ENCODE results near the gene OPN4.
A peak's percentile ranks its signal among the peaks of the same experiment; 100 is the strongest.

Gene OPN4

GRCh38 chr10:86635402-86635801, 18.9 kb upstream of the OPN4 start:
- Histone ChIP-seq H2AFZ (ENCODE audit: low read depth, low read length) (no peak overlapping the region), H3K4me1 (ENCODE audit: control insufficient read depth, insufficient read depth, low read depth, low read length) (peaks cover 14% of the 10 kb centered on the region), H3K36me3 (ENCODE audit: control insufficient read depth in 1 of 2, insufficient read depth in 2 of 2, low read depth in 1 of 2, low read length in 2 of 2) (no peaks in the 10 kb centered on the region), H3K9ac (ENCODE audit: low read length) (peak overlapping the region; percentile 7), H2BK15ac (ENCODE audit: low read depth, poor library complexity, severe bottlenecking) (no peak overlapping the region), H2BK5ac (ENCODE audit: low read depth, low read length, poor library complexity, severe bottlenecking) (no peak overlapping the region), H3K4me2 (ENCODE audit: low read length, poor library complexity, severe bottlenecking) (no peak overlapping the region), H3K4me3 (ENCODE audit: insufficient read depth in 1 of 2, low read depth in 1 of 2, low read length in 2 of 2) (no peak overlapping the region), H3K9me3 (ENCODE audit: control insufficient read depth, low read length) (no peaks in the 10 kb centered on the region), H2BK12ac (ENCODE audit: low read length in 2 of 2) (no peak overlapping the region), H3K27me3 (ENCODE audit: control insufficient read depth in 1 of 2, insufficient read depth in 1 of 2, low read length in 2 of 2) (peaks cover 8 to 17% of the 10 kb centered on the region in 2 experiments), H3K79me1 (replicated peaks; ENCODE audit: low read length, poor library complexity, severe bottlenecking) (no peaks in the 10 kb centered on the region), H2BK120ac (ENCODE audit: low read depth, low read length) (no peak overlapping the region), H3K27ac (ENCODE audit: low read length, poor library complexity, severe bottlenecking) (peak overlapping the region; percentile 68), H3K4ac (ENCODE audit: low read depth in 1 of 2, low read length in 2 of 2) (no peak overlapping the region), H4K8ac (ENCODE audit: low read length) (no peak overlapping the region), H3K18ac (ENCODE audit: low read depth in 1 of 2, low read length in 2 of 2) (no peak overlapping the region), H4K91ac (ENCODE audit: low read length) (no peak overlapping the region), H2AK5ac (ENCODE audit: low read length, severe bottlenecking) (no peak overlapping the region), H3K14ac (ENCODE audit: low read length in 2 of 2) (no peak overlapping the region), H3K23ac (ENCODE audit: low read length in 2 of 2) (no peak overlapping the region)
- DNase-seq = peak; percentile 57
- 0% methylated on average over 1 of the region's 2 CpGs for WGBS

DNA sequence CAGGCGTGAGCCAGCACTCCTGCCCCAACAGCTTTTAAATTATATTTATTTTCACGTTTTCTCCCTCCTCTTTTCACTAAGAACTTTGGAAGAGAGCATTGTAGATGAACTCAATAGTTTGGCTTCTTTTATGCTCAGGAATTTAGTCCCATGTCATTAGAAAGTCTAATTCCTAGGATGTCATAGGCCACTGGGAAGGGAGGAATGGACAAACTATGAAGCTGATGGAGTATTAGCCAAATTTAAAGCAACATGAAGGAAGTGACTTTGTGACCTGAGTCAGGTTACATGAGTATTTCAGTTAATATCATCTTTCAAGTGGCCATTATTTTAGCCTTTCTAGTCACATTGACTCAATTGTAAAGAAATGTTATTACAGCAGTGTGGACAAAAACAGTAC, 18.0 kb upstream of the OPN4 start:
- Histone ChIP-seq H2BK12ac (ENCODE audit: low read length in 2 of 2) (no peak overlapping the region), H2BK5ac (ENCODE audit: low read depth, low read length, poor library complexity, severe bottlenecking) (no peak overlapping the region), H3K14ac (ENCODE audit: low read length in 2 of 2) (no peak overlapping the region), H3K4ac (ENCODE audit: low read depth in 1 of 2, low read length in 2 of 2) (no peak overlapping the region), H3K27me3 (ENCODE audit: control insufficient read depth in 1 of 2, insufficient read depth in 1 of 2, low read length in 2 of 2) (peaks cover 8 to 10% of the 10 kb centered on the region in 2 experiments), H3K36me3 (ENCODE audit: control insufficient read depth in 1 of 2, insufficient read depth in 2 of 2, low read depth in 1 of 2, low read length in 2 of 2) (no peaks in the 10 kb centered on the region), H4K8ac (ENCODE audit: low read length) (no peak overlapping the region), H2AFZ (ENCODE audit: low read depth, low read length) (no peak overlapping the region), H2BK120ac (ENCODE audit: low read depth, low read length) (no peak overlapping the region), H3K4me2 (ENCODE audit: low read length, poor library complexity, severe bottlenecking) (no peak overlapping the region), H3K18ac (ENCODE audit: low read depth in 1 of 2, low read length in 2 of 2) (no peak overlapping the region), H3K79me1 (replicated peaks; ENCODE audit: low read length, poor library complexity, severe bottlenecking) (no peaks in the 10 kb centered on the region), H2AK5ac (ENCODE audit: low read length, severe bottlenecking) (no peak overlapping the region), H2BK15ac (ENCODE audit: low read depth, poor library complexity, severe bottlenecking) (no peak overlapping the region), H3K4me3 (ENCODE audit: insufficient read depth in 1 of 2, low read depth in 1 of 2, low read length in 2 of 2) (no peak overlapping the region), H3K4me1 (ENCODE audit: control insufficient read depth, insufficient read depth, low read depth, low read length) (peaks cover 14% of the 10 kb centered on the region), H3K9me3 (ENCODE audit: control insufficient read depth, low read length) (no peaks in the 10 kb centered on the region), H3K9ac (ENCODE audit: low read length) (no peak overlapping the region), H4K91ac (ENCODE audit: low read length) (no peak overlapping the region), H3K23ac (ENCODE audit: low read length in 2 of 2) (no peak overlapping the region), H3K27ac (ENCODE audit: low read length, poor library complexity, severe bottlenecking) (no peak overlapping the region)
- no peak for DNase-seq
- no CpG with 5 or more reads among the region's 2 CpGs for WGBS

GRCh38 chr10:86642021-86642420, 12.3 kb upstream of the OPN4 start:
- Histone ChIP-seq H2BK5ac (ENCODE audit: low read depth, low read length, poor library complexity, severe bottlenecking) (no peak overlapping the region), H3K27ac (ENCODE audit: low read length, poor library complexity, severe bottlenecking) (no peak overlapping the region), H3K4me3 (ENCODE audit: insufficient read depth in 1 of 2, low read depth in 1 of 2, low read length in 2 of 2) (no peak overlapping the region), H2AK5ac (ENCODE audit: low read length, severe bottlenecking) (no peak overlapping the region), H2AFZ (ENCODE audit: low read depth, low read length) (no peak overlapping the region), H3K36me3 (ENCODE audit: control insufficient read depth in 1 of 2, insufficient read depth in 2 of 2, low read depth in 1 of 2, low read length in 2 of 2) (no peaks in the 10 kb centered on the region), H3K79me1 (replicated peaks; ENCODE audit: low read length, poor library complexity, severe bottlenecking) (no peaks in the 10 kb centered on the region), H4K91ac (ENCODE audit: low read length) (no peak overlapping the region), H3K9me3 (ENCODE audit: control insufficient read depth, low read length) (no peaks in the 10 kb centered on the region), H2BK15ac (ENCODE audit: low read depth, poor library complexity, severe bottlenecking) (no peak overlapping the region), H3K18ac (ENCODE audit: low read depth in 1 of 2, low read length in 2 of 2) (no peak overlapping the region), H3K4ac (ENCODE audit: low read depth in 1 of 2, low read length in 2 of 2) (no peak overlapping the region), H3K4me1 (ENCODE audit: control insufficient read depth, insufficient read depth, low read depth, low read length) (peaks cover 11% of the 10 kb centered on the region), H2BK12ac (ENCODE audit: low read length in 2 of 2) (no peak overlapping the region), H2BK120ac (ENCODE audit: low read depth, low read length) (no peak overlapping the region), H3K14ac (ENCODE audit: low read length in 2 of 2) (no peak overlapping the region), H3K9ac (ENCODE audit: low read length) (no peak overlapping the region), H4K8ac (ENCODE audit: low read length) (no peak overlapping the region), H3K27me3 (ENCODE audit: control insufficient read depth in 1 of 2, insufficient read depth in 1 of 2, low read length in 2 of 2) (no peaks in the 10 kb centered on the region), H3K23ac (ENCODE audit: low read length in 2 of 2) (no peak overlapping the region), H3K4me2 (ENCODE audit: low read length, poor library complexity, severe bottlenecking) (no peak overlapping the region)
- no peak for DNase-seq

DNA sequence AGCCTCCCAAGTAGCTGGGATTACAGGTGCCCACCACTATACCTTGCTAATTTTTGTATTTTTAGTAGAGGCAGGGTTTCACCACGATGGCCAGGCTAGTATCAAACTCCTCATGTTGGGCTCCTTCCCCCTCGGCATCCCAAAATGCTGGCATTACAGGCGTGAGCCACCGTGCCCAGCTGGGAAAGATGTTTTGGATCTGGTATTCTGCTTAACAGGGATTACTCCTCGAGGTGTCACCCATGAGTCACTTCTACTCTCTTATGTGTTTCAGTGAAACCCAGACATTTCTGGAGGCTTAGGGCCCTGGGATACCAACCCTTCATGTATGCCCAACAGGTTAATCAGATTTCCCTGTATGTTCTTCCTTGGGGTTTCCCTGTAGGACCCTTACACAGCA, 11.8 kb upstream of the OPN4 start:
- H3K27me3 ChIP-seq (ENCODE audit: control insufficient read depth in 1 of 2, insufficient read depth in 1 of 2, low read length in 2 of 2) = no peaks in the 10 kb centered on the region
- no peak overlapping the region for H3K23ac ChIP-seq (ENCODE audit: low read length in 2 of 2)
- H3K79me1 ChIP-seq (replicated peaks; ENCODE audit: low read length, poor library complexity, severe bottlenecking) = no peaks in the 10 kb centered on the region
- no peak overlapping the region for H2BK5ac ChIP-seq (ENCODE audit: low read depth, low read length, poor library complexity, severe bottlenecking)
- H2AK5ac ChIP-seq (ENCODE audit: low read length, severe bottlenecking) = peak overlapping the region; percentile 54
- no peak overlapping the region for H2BK15ac ChIP-seq (ENCODE audit: low read depth, poor library complexity, severe bottlenecking)
- DNase-seq = peak; percentile 37
- H2BK120ac ChIP-seq (ENCODE audit: low read depth, low read length) = no peak overlapping the region
- H4K8ac ChIP-seq (ENCODE audit: low read length) = no peak overlapping the region
- H3K4me3 ChIP-seq (ENCODE audit: insufficient read depth in 1 of 2, low read depth in 1 of 2, low read length in 2 of 2) = peak overlapping the region in 1 of 2 experiments; percentile 56
- H2BK12ac ChIP-seq (ENCODE audit: low read length in 2 of 2) = no peak overlapping the region
- H3K4ac ChIP-seq (ENCODE audit: low read depth in 1 of 2, low read length in 2 of 2) = no peak overlapping the region
- peak overlapping the region in 1 of 2 experiments; percentile 49 for H3K18ac ChIP-seq (ENCODE audit: low read depth in 1 of 2, low read length in 2 of 2)
- no peak overlapping the region for H3K27ac ChIP-seq (ENCODE audit: low read length, poor library complexity, severe bottlenecking)
- H3K36me3 ChIP-seq (ENCODE audit: control insufficient read depth in 1 of 2, insufficient read depth in 2 of 2, low read depth in 1 of 2, low read length in 2 of 2) = no peaks in the 10 kb centered on the region
- H3K4me1 ChIP-seq (ENCODE audit: control insufficient read depth, insufficient read depth, low read depth, low read length) = peaks cover 12% of the 10 kb centered on the region
- no peak overlapping the region for H3K4me2 ChIP-seq (ENCODE audit: low read length, poor library complexity, severe bottlenecking)
- WGBS = 63% methylated on average over 5 of the region's 5 CpGs
- no peak overlapping the region for H2AFZ ChIP-seq (ENCODE audit: low read depth, low read length)
- H4K91ac ChIP-seq (ENCODE audit: low read length) = no peak overlapping the region
- peak overlapping the region; percentile 8 for H3K9ac ChIP-seq (ENCODE audit: low read length)
- no peak overlapping the region for H3K14ac ChIP-seq (ENCODE audit: low read length in 2 of 2)
- H3K9me3 ChIP-seq (ENCODE audit: control insufficient read depth, low read length) = no peaks in the 10 kb centered on the region

Data from mesenchymal stem cell (in vitro differentiated cells and primary cell).